PC-9 (cell line): Measurements from ENCODE around the gene ZMYND15. TPM values are rescaled to one million over a fixed set of nuclear protein-coding genes. Genes with fewer than 3 reads are reported as not detected.
"Not testable (repeated sequence)": the region's sequence is repeated elsewhere in the genome, so short reads cannot be mapped to it uniquely, and the experiment has no call there.

Experiments used
- BruUV-seq: library from RNA; stranded (reverse); fragments of 400-500 nt; replicated peaks from 2 replicates; lab custom pipeline; 2021; lab: Mats Ljungman, UMichigan
- CTCF ChIA-PET: fragments of 300-600 bp; sonication (Branson Sonifier 250); formaldehyde crosslinking; loops from one replicate; lab custom pipeline; 2022; ENCODE audit warnings: antibody characterized with exemption; lab: Charles Lee
- POLR2A ChIA-PET: fragments of 300-600 bp; sonication (Branson Sonifier 250); formaldehyde crosslinking; loops from one replicate; lab custom pipeline; 2022; ENCODE audit warnings: antibody characterized with exemption; ENCODE audit not compliant: unreplicated experiment; lab: Charles Lee
- DNase-seq, 2 experiments: peaks; one replicate each; pipeline versions ENCODE4 v3.0.0 to v3.0.0-alpha.2; 2015 to 2022; ENCODE audit warnings: mixed read lengths in 1 of 2
- H2AFZ ChIP-seq: fragments of 200-600 bp; sonication (generic); 2 replicates; pipeline ENCODE4 v1.8.1; 2017; ENCODE audit warnings: antibody characterized with exemption
- H3F3A ChIP-seq: fragments of 200-600 bp; sonication (generic); 2 replicates; pipeline ENCODE4 v1.8.1; 2017; ENCODE audit warnings: antibody characterized with exemption, mild to moderate bottlenecking, low read depth; ENCODE audit not compliant: insufficient read depth
- H3K27ac ChIP-seq: fragments of 200-600 bp; sonication (generic); 2 replicates; pipeline ENCODE4 v1.6.1; 2016; ENCODE audit warnings: mixed run types
- H3K27me3 ChIP-seq: fragments of 200-600 bp; sonication (generic); 2 replicates; pipeline ENCODE4 v1.6.1; 2016; ENCODE audit warnings: low read depth, mixed run types; ENCODE audit not compliant: insufficient read depth
- H3K36me3 ChIP-seq: fragments of 200-600 bp; sonication (generic); 2 replicates; pipeline ENCODE4 v1.6.1; 2016; ENCODE audit warnings: low read depth, mixed run types
- H3K4me1 ChIP-seq: fragments of 200-600 bp; sonication (generic); replicated peaks from 2 replicates; pipeline ENCODE4 v1.6.1; 2016; ENCODE audit warnings: mixed run types; ENCODE audit not compliant: insufficient read depth
- H3K4me2 ChIP-seq: fragments of 200-600 bp; sonication (generic); 2 replicates; pipeline ENCODE4 v1.6.1; 2017; ENCODE audit warnings: mixed run types
- H3K4me3 ChIP-seq: fragments of 200-600 bp; sonication (generic); 2 replicates; pipeline ENCODE4 v1.6.1; 2016; ENCODE audit warnings: mixed run types
- H3K79me2 ChIP-seq: fragments of 200-600 bp; sonication (generic); 2 replicates; pipeline ENCODE4 v1.6.1; 2017; ENCODE audit warnings: low read depth, mixed run types
- H3K9me2 ChIP-seq: fragments of 200-600 bp; sonication (generic); 2 replicates; pipeline ENCODE4 v1.8.1; 2017; ENCODE audit warnings: mild to moderate bottlenecking; ENCODE audit not compliant: insufficient read depth
- H3K9me3 ChIP-seq: fragments of 200-600 bp; sonication (generic); 2 replicates; pipeline ENCODE4 v1.8.1; 2016; ENCODE audit warnings: low read depth; ENCODE audit not compliant: insufficient read depth
- H4K20me1 ChIP-seq: fragments of 200-600 bp; sonication (generic); 2 replicates; pipeline ENCODE4 v1.8.1; 2017; ENCODE audit not compliant: insufficient read depth
- CTCF ChIP-seq: fragments of 200-600 bp; sonication (generic); conservative IDR thresholded peaks from 2 replicates; pipeline ENCODE4 v1.6.1; 2017; ENCODE audit warnings: mixed run types, antibody characterized with exemption, mild to moderate bottlenecking, moderate library complexity
- EZH2 ChIP-seq: fragments of 200-600 bp; sonication (generic); IDR thresholded peaks from 2 replicates; pipeline ENCODE4 v1.8.0; 2017; ENCODE audit warnings: antibody characterized with exemption, low read depth
- intact Hi-C: fragments of 100-400 bp; cut with micrococcal nuclease; formaldehyde crosslinking; loops from one replicate; pipeline ENCODE4 v1.10.0; 2022; ENCODE audit not compliant: unreplicated experiment
- total RNA-seq: library from RNA; stranded (reverse); gene quantifications from 2 replicates; pipeline ENCODE4 v1.2.3, GENCODE V29; 2021

ZMYND15 gene
- total RNA-seq, 1 experiment from 2014 or later, result 2.3 TPM

- POLR2A ChIA-PET, result no interaction called here
- TF ChIP-seq CTCF, result no peak
- no peak for TF ChIP-seq EZH2
- peaks cover 79% of the 10 kb centered on the region for H3K79me2 ChIP-seq
These were observed 47.9 kb upstream of the ZMYND15 start for GRCh38 chr17:4691686-4692085.

GRCh38 chr17:4693416-4693815 is 46.2 kb upstream of the ZMYND15 start:
- Histone ChIP-seq H3K9me3 (no peaks in the 10 kb centered on the region), H3K4me2 (no peak overlapping the region), H3K4me1 (no peaks in the 10 kb centered on the region), H3K4me3 (no peak overlapping the region), H2AFZ (no peak overlapping the region), H4K20me1 (peaks cover 71% of the 10 kb centered on the region), H3K36me3 (peaks cover 6% of the 10 kb centered on the region), H3K27ac (no peak overlapping the region), H3K79me2 (peaks cover 83% of the 10 kb centered on the region), H3F3A (no peaks in the 10 kb centered on the region), H3K27me3 (no peaks in the 10 kb centered on the region), H3K9me2 (no peaks in the 10 kb centered on the region)
- intact Hi-C loops, result no loop called here
- CTCF ChIA-PET, result no interaction called here
- POLR2A ChIA-PET, result no interaction called here
- no peak for DNase-seq
- BruUV-seq, result no TSS peak
- TF ChIP-seq CTCF (no peak), EZH2 (no peak)

More at GRCh38 chr17:4691686-4692085, 47.9 kb upstream of the ZMYND15 start:
- Histone ChIP-seq H3K27ac (no peak overlapping the region), H3K4me1 (no peaks in the 10 kb centered on the region), H3K4me2 (no peak overlapping the region), H3K9me3 (no peaks in the 10 kb centered on the region), H3K9me2 (no peaks in the 10 kb centered on the region), H3K27me3 (no peaks in the 10 kb centered on the region), H3K4me3 (no peak overlapping the region), H3K36me3 (peaks cover 13% of the 10 kb centered on the region), H2AFZ (no peak overlapping the region), H3F3A (no peaks in the 10 kb centered on the region; the same call in 1 of the 2 replicates), H4K20me1 (peaks cover 78% of the 10 kb centered on the region)
- intact Hi-C loops, result no loop called here
- DNase-seq, result no peak
- no TSS peak for BruUV-seq
- CTCF ChIA-PET, result no interaction called here

- Histone ChIP-seq H3K4me3 (no peak overlapping the region), H3K36me3 (no peaks in the 10 kb centered on the region; the same call in 1 of the 2 replicates), H3K9me2 (no peaks in the 10 kb centered on the region), H3K4me1 (0 out of 2 replicates have a peak, but pooled peaks cover 3% of the 10 kb centered on the region), H4K20me1 (peaks cover 68% of the 10 kb centered on the region), H3K27me3 (no peaks in the 10 kb centered on the region), H3K79me2 (peaks cover 95% of the 10 kb centered on the region), H3F3A (no peaks in the 10 kb centered on the region; the same call in 1 of the 2 replicates), H3K9me3 (no peaks in the 10 kb centered on the region), H3K27ac (no peak overlapping the region), H3K4me2 (no peak overlapping the region), H2AFZ (no peak overlapping the region)
- BruUV-seq, result no TSS peak
- POLR2A ChIA-PET, result no interaction called here
- no peak for TF ChIP-seq CTCF
- TF ChIP-seq EZH2, result no peak
- DNase-seq, result no peak
- intact Hi-C loops, result no loop called here
- CTCF ChIA-PET, result no interaction called here
These were observed 43.2 kb upstream of the ZMYND15 start for GRCh38 chr17:4696437-4696805.

- POLR2A ChIA-PET, BruUV-seq, H3K27ac ChIP-seq, H3K36me3 ChIP-seq, H2AFZ ChIP-seq, H3K27me3 ChIP-seq, H3K4me3 ChIP-seq, H3K4me2 ChIP-seq, H3K9me3 ChIP-seq, H3F3A ChIP-seq, H3K9me2 ChIP-seq, DNase-seq, CTCF ChIA-PET: not testable (repeated sequence)
- intact Hi-C loops, result loop anchor here (10.0 kb wide), 1 partner anchor 135 kb away; the partner anchor contains the start of gene GGT6
- Histone ChIP-seq H3K4me1 (peaks cover 19% of the 10 kb centered on the region), H4K20me1 (peaks cover 45% of the 10 kb centered on the region), H3K79me2 (peaks cover 100% of the 10 kb centered on the region)
These were observed 40.1 kb upstream of the ZMYND15 start for GRCh38 chr17:4699401-4700056.
